ENCODE data around the gene NKD2. TPM values are rescaled to one million over a fixed set of nuclear protein-coding genes. Genes with fewer than 3 reads are reported as not detected.
"Not testable (repeated sequence)": the region's sequence is repeated elsewhere in the genome, so short reads cannot be mapped to it uniquely, and the experiment has no call there.

Gene NKD2
- total RNA-seq, 1 experiment from 2014 or later, result 2.8 TPM

GRCh38 chr5:1013238-1013947 is 4.8 kb downstream of the NKD2 start:
- DNase-seq (ENCODE audit: low spot score), result no peak

- DNase-seq (ENCODE audit: low spot score), result no peak
Measured at GRCh38 chr5:1013948-1014301, 5.3 kb downstream of the NKD2 start.

GRCh38 chr5:1014346-1014745 is 5.7 kb downstream of the NKD2 start:
- no peak for DNase-seq (ENCODE audit: low spot score)

GRCh38 chr5:1014781-1015221 is 6.2 kb downstream of the NKD2 start:
- DNase-seq (ENCODE audit: low spot score), result no peak

- DNase-seq (ENCODE audit: low spot score), result no peak
Measured at GRCh38 chr5:1015507-1015906, 6.9 kb downstream of the NKD2 start.

GRCh38 chr5:1016036-1016435 is 7.4 kb downstream of the NKD2 start:
- DNase-seq (ENCODE audit: low spot score), result no peak

GRCh38 chr5:1016476-1016875 is 7.9 kb downstream of the NKD2 start:
- DNase-seq (ENCODE audit: low spot score), result no peak

GRCh38 chr5:1017056-1017455 is 8.5 kb downstream of the NKD2 start:
- no peak for DNase-seq (ENCODE audit: low spot score)

- DNase-seq (ENCODE audit: low spot score), result no peak
Measured at GRCh38 chr5:1017691-1018455, 9.3 kb downstream of the NKD2 start.

- DNase-seq (ENCODE audit: low spot score), result no peak
Measured at GRCh38 chr5:1018596-1018995, 10.0 kb downstream of the NKD2 start.

- no peak for DNase-seq (ENCODE audit: low spot score)
Measured at GRCh38 chr5:1019001-1019905, 10.7 kb downstream of the NKD2 start.

- DNase-seq (ENCODE audit: low spot score), result no peak
Measured at GRCh38 chr5:1020452-1020961, 11.9 kb downstream of the NKD2 start.

- no peak for DNase-seq (ENCODE audit: low spot score)
Measured at GRCh38 chr5:1021136-1021968, 12.8 kb downstream of the NKD2 start.

- not testable (repeated sequence) for DNase-seq (ENCODE audit: low spot score)
Measured at GRCh38 chr5:1021969-1022336, 13.4 kb downstream of the NKD2 start.

GRCh38 chr5:1026700-1027621 is 18.4 kb downstream of the NKD2 start:
- no peak for DNase-seq (ENCODE audit: low spot score)

- no peak for DNase-seq (ENCODE audit: low spot score)
Measured at GRCh38 chr5:1027631-1028441, 19.2 kb downstream of the NKD2 start.

- no peak for DNase-seq (ENCODE audit: low spot score)
Measured at GRCh38 chr5:1028481-1029281, 20.1 kb downstream of the NKD2 start.

GRCh38 chr5:1029282-1029944 is 20.8 kb downstream of the NKD2 start:
- DNase-seq (ENCODE audit: low spot score), result no peak
